Stimulated activated CD8-positive, alpha-beta memory T cell treated with anti-CD3 and anti-CD28 coated beads, Interleukin-2, amount 100 ng/mL, for 48 hours (primary cell): ENCODE measurements around the gene PPARA.
A peak's percentile ranks its signal among the peaks of the same experiment; 100 is the strongest.

Experiments
- DNase-seq, 2 donors: peaks; one replicate each; pipeline ENCODE4 v3.0.0-alpha.2; 2020; ENCODE audit warnings: low read depth in 2 of 2

The PPARA gene

GRCh38 chr22:46143491-46144147 is 6.7 kb upstream of the PPARA start:
- DNase-seq: no peak

DNA sequence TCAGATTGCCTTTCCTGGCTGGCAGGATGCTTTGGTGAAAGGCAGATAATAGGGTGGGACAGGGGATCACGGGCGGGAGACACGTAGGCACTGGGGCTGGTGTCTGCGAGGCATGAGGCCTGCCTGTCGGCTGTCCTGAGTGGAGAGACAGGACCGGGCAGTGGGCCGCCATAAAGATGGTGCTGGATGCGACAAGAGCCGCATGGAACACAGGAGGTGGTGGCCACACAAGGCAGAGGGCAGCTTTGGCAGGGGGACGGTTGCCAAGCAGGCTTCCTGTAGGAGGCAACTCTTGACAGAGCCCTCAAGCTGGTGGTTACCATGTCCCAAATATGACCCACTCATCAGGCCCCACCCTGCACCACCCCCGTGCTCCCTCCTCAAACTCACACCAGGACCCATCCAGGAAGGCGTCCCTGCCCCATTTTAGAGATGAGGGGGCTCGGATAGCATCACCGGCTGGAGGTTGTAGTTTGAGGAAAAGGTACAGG is 4.9 kb upstream of the PPARA start:
- DNase-seq: no peak

- no peak for DNase-seq
Observed at GRCh38 chr22:46145896-46146295, 4.4 kb upstream of the PPARA start.

DNA sequence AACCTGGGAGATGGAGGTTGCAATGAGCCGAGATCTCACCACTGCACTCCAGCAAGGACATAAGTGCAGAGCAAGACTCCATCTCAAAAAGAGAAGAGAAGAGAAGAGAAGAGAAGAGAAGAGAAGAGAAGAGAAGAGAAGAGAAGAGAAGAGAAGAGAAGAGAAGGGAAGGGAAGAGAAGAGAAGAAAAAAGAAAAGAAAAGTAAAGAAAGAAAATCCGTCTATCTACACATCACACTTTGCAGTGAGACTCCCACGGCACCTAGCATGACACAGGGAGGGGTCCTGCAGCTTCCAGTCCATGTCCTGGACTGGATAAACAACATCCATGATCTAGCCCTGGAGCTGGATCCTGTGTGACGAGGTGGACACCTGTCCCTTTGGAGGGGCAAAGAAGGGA is 4.0 kb upstream of the PPARA start:
- no peak for DNase-seq

GRCh38 chr22:46147061-46147460 is 3.3 kb upstream of the PPARA start:
- no peak for DNase-seq

- DNase-seq: no peak
Observed at GRCh38 chr22:46147471-46148267, 2.7 kb upstream of the PPARA start.

DNA sequence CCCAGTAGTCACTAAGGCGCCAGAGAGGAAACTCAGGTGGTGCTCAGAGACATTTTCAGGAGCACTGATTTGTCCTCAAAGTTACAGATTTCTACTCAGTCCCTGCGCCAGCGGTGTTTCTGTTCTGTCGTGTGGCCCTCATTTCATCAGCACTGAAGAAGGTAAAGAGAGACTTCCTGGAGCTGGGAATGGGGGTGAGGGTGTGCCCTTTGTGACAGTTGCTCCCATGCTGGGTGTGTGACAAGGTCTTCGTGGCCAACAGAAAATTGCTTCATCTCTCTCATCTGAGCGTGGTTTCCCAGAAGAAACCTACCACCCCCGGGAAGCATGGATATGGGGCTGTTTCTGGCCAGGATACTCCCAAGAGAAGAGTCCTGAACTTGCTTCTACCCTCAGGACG is 2.0 kb upstream of the PPARA start:
- no peak for DNase-seq

DNA sequence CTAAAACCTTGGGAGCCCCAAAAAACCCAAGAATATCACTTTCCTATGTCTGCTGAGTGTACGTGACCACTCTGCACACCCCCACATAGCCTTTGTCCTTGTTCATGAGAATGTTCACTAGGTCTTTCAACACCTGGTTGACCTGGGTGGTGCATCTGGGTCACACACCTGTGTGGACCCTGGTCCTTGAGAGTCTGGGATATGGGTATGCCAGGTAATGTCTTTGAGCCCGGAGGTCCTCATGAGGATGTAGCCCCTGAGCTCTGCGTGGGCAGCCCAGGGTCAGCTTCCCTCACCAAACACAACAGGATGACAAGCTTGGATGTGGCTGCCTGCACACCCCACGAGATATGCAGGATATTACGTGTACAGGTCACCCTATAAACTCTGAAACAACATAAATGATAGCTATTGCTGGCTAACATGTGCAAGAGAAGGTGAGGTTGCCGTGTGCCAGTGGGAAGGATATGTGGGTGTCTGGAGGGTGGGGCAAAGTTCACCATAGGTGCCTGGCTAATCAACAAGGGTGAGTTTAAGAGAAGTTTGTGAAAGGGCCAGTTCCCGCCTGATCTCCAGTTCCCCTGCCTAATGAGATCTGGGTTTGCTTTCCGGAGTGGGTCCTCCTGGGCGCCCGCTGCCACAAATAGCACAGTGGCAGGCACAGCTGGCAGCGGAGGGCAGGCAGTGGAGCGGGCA is 1.4 kb upstream of the PPARA start:
- DNase-seq: no peak

DNA sequence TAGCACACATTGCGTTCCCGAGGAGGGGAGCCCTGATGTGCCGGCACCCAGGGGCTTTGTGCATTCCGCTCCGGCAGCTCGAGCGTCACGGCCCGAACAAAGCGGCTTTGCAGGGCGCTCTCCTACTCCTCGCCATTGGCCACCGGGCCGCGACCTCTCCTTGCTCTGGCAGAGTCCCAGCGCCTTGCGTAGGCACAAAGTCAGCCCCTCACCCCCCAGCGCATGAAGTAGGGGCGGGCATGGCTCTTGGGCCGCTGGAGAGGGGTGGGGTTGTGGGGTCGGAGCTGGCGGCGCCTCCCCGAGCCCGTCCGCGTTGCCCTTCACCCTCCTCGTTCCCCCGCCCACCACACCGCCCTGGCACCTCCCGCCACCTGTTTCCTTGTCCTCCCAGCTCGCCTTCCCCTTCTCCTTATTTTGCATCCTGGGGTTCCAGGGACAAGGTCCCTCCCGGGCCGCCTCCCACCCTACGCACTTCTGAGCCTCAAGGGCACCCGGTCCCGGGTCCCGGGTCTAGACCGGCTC is 753 bp upstream of the PPARA start:
- peak; percentile 9 to 10 for DNase-seq

DNA sequence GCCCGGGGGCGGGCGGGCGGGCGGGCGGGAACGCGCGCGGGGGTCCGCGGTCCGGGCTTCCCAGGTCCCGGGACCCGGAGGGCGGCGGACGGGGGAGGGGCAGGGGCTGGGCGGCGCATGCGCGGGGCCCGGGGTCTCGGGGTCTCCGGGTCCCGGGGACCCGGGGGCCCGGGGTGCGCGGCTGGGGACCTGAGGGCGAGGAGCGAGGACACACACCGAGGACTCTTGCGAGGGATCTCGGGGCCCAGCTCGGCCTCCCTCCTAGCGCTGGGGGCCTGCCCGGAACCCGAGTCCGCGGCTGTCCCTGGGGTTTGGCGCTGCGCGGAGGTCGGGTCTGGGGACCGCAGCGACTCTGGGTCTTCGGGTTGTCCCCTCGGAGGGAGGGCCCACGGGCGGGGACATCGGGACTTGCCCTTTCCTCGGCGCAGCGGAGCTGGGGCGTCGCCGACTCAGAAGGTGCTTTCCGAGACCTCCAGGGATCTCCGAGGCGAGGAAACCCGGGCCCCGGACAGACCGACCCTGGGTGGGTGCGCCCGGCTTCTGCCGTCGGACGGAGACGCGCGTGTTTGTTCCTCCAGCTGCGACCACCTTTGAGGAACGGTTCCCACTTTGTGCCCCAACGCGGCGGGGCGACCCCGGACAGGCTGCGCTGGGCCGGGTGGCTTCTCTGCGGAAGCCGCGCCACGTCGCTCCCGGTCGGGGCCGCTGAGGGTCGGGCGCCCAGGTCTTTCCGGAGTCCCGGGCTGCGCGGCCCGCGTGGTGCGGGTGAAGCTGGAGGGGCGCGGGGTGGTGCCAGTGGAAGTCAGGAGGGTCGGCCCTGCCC is 540 bp downstream of the PPARA start:
- peak; percentile 49 to 58 for DNase-seq

- no peak for DNase-seq
Observed at GRCh38 chr22:46153930-46154329, 3.6 kb downstream of the PPARA start.

DNA sequence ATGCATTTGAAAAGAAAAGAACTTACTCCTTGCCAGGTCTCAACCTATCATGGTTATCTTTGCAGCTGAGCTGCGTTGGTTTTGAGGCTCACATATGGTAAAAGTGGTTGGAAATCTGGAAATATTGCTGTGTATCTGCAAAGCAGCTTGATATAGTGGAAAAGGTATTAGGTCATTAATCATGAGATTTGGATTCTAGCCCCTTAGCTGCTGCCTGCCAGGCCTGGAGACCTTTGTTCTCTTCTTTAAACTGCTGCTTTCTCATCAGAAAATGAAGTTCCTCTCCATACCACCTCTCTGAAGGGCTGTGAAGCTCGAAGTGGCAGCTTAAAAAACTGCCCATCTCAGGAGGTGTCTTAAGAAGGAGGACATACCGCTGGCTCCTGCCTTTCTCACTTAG is 5.7 kb downstream of the PPARA start:
- no peak for DNase-seq

DNA sequence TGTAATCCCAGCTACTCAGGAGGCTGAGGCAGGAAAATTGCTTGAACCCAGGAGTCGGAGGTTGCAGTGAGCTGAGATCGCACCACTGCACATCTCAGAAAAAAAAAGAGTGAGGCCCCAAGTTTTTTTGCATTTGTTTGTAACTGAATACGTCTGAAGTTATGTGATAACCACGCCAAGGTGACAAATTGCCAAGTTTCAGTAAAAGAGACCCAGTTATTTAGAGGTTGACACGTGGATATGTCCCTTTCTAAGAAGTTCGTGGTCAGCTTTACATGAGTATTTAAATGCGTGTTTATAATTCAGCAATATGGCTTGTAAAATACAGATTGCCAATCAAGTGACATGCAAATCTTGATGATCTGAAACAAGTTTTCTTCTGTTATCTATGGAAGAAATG is 8.0 kb downstream of the PPARA start:
- DNase-seq: no peak

- no peak for DNase-seq
Observed at GRCh38 chr22:46159212-46159611, 8.9 kb downstream of the PPARA start.

GRCh38 chr22:46159777-46160176 is 9.5 kb downstream of the PPARA start:
- DNase-seq: no peak

- no peak for DNase-seq
Observed at GRCh38 chr22:46162285-46162684, 12.0 kb downstream of the PPARA start.

- DNase-seq: no peak
Observed at GRCh38 chr22:46162771-46163556, 12.6 kb downstream of the PPARA start.

GRCh38 chr22:46163557-46163888 is 13.2 kb downstream of the PPARA start:
- no peak for DNase-seq

GRCh38 chr22:46165977-46166376 is 15.7 kb downstream of the PPARA start:
- DNase-seq: no peak

DNA sequence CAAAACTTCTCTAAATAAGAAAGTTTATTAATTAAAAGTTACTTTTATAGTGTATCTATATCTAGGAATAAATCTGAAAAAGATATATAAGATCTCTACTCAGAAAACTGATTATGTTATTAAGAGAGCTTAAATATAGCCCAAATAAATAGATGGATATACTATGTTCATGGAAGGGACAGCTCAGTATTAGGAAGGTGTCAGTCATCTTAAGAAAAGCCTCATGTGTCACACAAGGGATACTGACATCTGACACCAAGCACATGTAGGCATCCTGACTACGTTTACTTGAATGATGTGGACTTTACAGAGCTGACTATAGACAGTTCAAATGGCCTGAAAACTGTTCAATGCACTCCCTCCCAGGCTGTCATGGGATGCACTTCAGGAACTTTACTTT is 19.3 kb downstream of the PPARA start:
- no peak for DNase-seq

DNA sequence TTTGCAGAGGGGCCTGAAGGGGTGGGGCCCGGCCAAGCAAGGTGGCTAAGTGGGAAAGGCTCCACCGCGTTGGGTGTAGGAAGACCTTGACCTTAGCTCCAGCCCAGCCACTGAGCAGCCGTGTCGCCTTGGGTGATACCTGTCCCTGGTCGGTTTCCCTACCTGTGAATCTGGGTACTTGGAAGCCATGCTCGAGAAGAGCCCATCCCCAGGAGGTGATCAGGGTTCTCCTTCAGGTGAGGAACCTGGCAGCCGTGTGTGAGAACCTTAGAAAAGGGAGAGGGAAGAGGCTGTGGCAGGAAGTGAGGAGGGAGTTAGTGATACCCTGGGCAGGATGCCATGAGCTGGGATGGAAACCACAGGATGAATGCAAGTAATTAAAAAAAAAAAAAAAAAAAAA is 21.6 kb downstream of the PPARA start:
- DNase-seq: no peak
